Neural progenitor cell (in vitro differentiated cells): Measurements from ENCODE around the gene KLHL3. TPM values are rescaled to one million over a fixed set of nuclear protein-coding genes. Genes with fewer than 3 reads are reported as not detected.

ENCODE experiments used
- DNase-seq: peaks from one replicate; pipeline ENCODE4 v3.0.0-alpha.2; 2016; ENCODE audit warnings: low spot score
- H2AFZ ChIP-seq: fragments of 200-600 bp; sonication (generic); replicated peaks from 2 replicates; pipeline ENCODE4 v1.6.1; 2016; ENCODE audit warnings: antibody characterized with exemption
- H3F3A ChIP-seq: fragments of 200-600 bp; sonication (generic); 2 replicates; pipeline ENCODE4 v1.6.1; 2016; ENCODE audit warnings: antibody characterized with exemption, low read depth
- H3K27ac ChIP-seq: fragments of 200-600 bp; sonication (generic); 2 replicates; pipeline ENCODE4 v1.5.1; 2016; ENCODE audit warnings: mild to moderate bottlenecking
- H3K27me3 ChIP-seq: fragments of 200-600 bp; sonication (generic); 2 replicates; pipeline ENCODE4 v1.6.1; 2016; ENCODE audit warnings: mild to moderate bottlenecking, moderate library complexity
- H3K36me3 ChIP-seq: fragments of 200-600 bp; sonication (generic); 2 replicates; pipeline ENCODE4 v1.5.1; 2016
- H3K4me1 ChIP-seq: fragments of 200-600 bp; sonication (generic); 2 replicates; pipeline ENCODE4 v1.6.1; 2016; ENCODE audit warnings: mixed run types
- H3K4me2 ChIP-seq: fragments of 200-600 bp; sonication (generic); 2 replicates; pipeline ENCODE4 v1.6.1; 2016
- H3K4me3 ChIP-seq: fragments of 200-600 bp; sonication (generic); 2 replicates; pipeline ENCODE4 v1.5.1; 2016
- H3K79me2 ChIP-seq: fragments of 200-600 bp; sonication (generic); 2 replicates; pipeline ENCODE4 v1.6.1; 2016; ENCODE audit warnings: low read depth
- H3K9ac ChIP-seq: fragments of 200-600 bp; sonication (generic); 2 replicates; pipeline ENCODE4 v1.6.1; 2016
- H3K9me3 ChIP-seq: fragments of 200-600 bp; sonication (generic); 2 replicates; pipeline ENCODE4 v1.5.1; 2016; ENCODE audit warnings: low read depth
- H4K20me1 ChIP-seq: fragments of 200-600 bp; sonication (generic); 2 replicates; pipeline ENCODE4 v1.6.1; 2016; ENCODE audit warnings: low read depth
- H3K27ac Mint-ChIP-seq: 3 replicates; pipeline ENCODE4 v1.8.0; 2021; ENCODE audit warnings: mixed read lengths
- H3K27me3 Mint-ChIP-seq: 2 replicates; pipeline ENCODE4 v1.8.0; 2022; ENCODE audit warnings: low read depth, mild to moderate bottlenecking, inconsistent platforms, moderate library complexity, mixed read lengths; ENCODE audit not compliant: insufficient read depth
- H3K36me3 Mint-ChIP-seq: 3 replicates; pipeline ENCODE4 v1.8.0; 2021; ENCODE audit warnings: mixed read lengths
- H3K4me1 Mint-ChIP-seq: 3 replicates; pipeline ENCODE4 v1.8.0; 2021; ENCODE audit warnings: mixed read lengths
- H3K4me3 Mint-ChIP-seq: 3 replicates; pipeline ENCODE4 v1.8.0; 2021; ENCODE audit warnings: mild to moderate bottlenecking, moderate library complexity, mixed read lengths
- H3K9me3 Mint-ChIP-seq: 3 replicates; pipeline ENCODE4 v1.8.0; 2020; ENCODE audit warnings: mixed read lengths
- EZH2 ChIP-seq: fragments of 200-600 bp; sonication (generic); IDR thresholded peaks from 2 replicates; pipeline ENCODE4 v1.6.1; 2017; ENCODE audit warnings: antibody characterized with exemption, mild to moderate bottlenecking, moderate library complexity
- EZH2phosphoT487 ChIP-seq: fragments of 200-600 bp; sonication (generic); IDR thresholded peaks from 2 replicates; pipeline ENCODE4 v1.6.1; 2017; ENCODE audit warnings: antibody characterized with exemption
- total RNA-seq: library from RNA; depleted of rRNA; stranded (reverse); fragments of >200 nt; gene quantifications from 2 replicates; pipeline ENCODE4 v1.2.3, GENCODE V29; 2015; ENCODE audit warnings: low replicate concordance
- TF ChIP-seq, protein P1 (sequence below): fragments of 200-600 bp; sonication (generic); IDR thresholded peaks from 2 replicates; pipeline ENCODE4 v1.5.1; 2017; ENCODE audit warnings: antibody characterized with exemption, mild to moderate bottlenecking

The KLHL3 gene
- total RNA-seq, 1 donor from 2014 or later: 26.8 TPM

DNA sequence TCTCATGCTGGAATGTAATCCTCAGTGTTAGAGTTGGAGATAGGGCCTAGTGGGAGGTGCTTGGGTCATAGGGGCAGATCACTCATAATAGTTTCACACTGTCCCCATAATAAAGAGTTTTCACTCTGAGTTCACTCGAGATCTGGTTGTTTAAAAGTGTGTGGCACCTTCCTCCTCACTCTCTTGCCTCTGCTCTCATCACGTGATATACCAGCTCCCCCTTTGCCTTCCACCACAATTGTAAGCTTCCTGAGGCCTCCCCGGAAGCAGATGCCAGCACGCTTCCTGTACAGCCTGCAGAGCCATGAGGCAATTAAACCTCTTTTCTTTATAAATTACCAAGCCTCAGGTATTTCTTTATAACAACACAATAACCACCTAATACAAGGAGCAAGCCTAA, 3.8 kb upstream of the KLHL3 start:
- Histone ChIP-seq H3K9me3 (no peaks in the 10 kb centered on the region), H3K27ac (no peak overlapping the region), H4K20me1 (no peaks in the 10 kb centered on the region), H3K4me3 (no peak overlapping the region), H3K4me1 (peaks cover 4% of the 10 kb centered on the region), H3K27me3 (no peaks in the 10 kb centered on the region), H2AFZ (no peak overlapping the region), H3K9ac (no peak overlapping the region), H3K79me2 (peaks cover 6% of the 10 kb centered on the region), H3F3A (peaks cover 18% of the 10 kb centered on the region), H3K4me2 (no peak overlapping the region), H3K36me3 (no peaks in the 10 kb centered on the region)
- Mint-ChIP-seq H3K4me1 (no peaks in the 10 kb centered on the region), H3K36me3 (no peaks in the 10 kb centered on the region), H3K27me3 (no peaks in the 10 kb centered on the region), H3K27ac (no peak overlapping the region), H3K4me3 (no peak overlapping the region), H3K9me3 (peaks cover 5% of the 10 kb centered on the region)
- TF ChIP-seq EZH2phosphoT487 (no peak), EZH2 (no peak)
- TF ChIP-seq, protein P1, sequence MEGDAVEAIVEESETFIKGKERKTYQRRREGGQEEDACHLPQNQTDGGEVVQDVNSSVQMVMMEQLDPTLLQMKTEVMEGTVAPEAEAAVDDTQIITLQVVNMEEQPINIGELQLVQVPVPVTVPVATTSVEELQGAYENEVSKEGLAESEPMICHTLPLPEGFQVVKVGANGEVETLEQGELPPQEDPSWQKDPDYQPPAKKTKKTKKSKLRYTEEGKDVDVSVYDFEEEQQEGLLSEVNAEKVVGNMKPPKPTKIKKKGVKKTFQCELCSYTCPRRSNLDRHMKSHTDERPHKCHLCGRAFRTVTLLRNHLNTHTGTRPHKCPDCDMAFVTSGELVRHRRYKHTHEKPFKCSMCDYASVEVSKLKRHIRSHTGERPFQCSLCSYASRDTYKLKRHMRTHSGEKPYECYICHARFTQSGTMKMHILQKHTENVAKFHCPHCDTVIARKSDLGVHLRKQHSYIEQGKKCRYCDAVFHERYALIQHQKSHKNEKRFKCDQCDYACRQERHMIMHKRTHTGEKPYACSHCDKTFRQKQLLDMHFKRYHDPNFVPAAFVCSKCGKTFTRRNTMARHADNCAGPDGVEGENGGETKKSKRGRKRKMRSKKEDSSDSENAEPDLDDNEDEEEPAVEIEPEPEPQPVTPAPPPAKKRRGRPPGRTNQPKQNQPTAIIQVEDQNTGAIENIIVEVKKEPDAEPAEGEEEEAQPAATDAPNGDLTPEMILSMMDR: no peak
- DNase-seq: no peak

DNA sequence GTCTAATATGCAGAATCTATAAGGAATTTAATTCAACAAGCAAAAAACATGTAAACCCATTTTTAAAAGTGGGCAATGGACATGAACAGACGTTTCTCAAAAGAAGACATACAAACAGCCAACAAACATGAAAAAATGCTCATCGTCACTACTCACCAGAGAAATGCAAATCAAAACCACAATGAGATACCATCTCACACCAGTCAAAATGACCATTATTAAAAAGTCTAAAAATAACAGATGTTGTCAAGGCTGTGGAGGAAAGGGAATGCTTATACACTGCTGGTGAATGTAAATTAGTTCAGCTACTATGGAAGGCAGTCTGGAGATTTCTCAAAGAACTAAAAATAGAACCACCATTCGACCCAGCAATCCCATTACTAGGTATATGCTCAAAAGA, 3.1 kb upstream of the KLHL3 start:
- Mint-ChIP-seq H3K9me3 (peaks cover 5% of the 10 kb centered on the region), H3K4me3 (no peak overlapping the region), H3K27me3 (no peaks in the 10 kb centered on the region), H3K36me3 (no peaks in the 10 kb centered on the region), H3K27ac (no peak overlapping the region), H3K4me1 (no peaks in the 10 kb centered on the region)
- DNase-seq: no peak
- no peaks in the 10 kb centered on the region for H3K27me3 ChIP-seq
- H3F3A ChIP-seq: peaks cover 21% of the 10 kb centered on the region
- H3K27ac ChIP-seq: no peak overlapping the region
- no peaks in the 10 kb centered on the region for H3K36me3 ChIP-seq
- TF ChIP-seq EZH2phosphoT487 (no peak), EZH2 (no peak)
- TF ChIP-seq, protein P1: no peak
- no peak overlapping the region for H3K4me3 ChIP-seq
- no peak overlapping the region for H3K4me2 ChIP-seq
- no peak overlapping the region for H2AFZ ChIP-seq
- H3K4me1 ChIP-seq: peaks cover 12% of the 10 kb centered on the region
- H3K9me3 ChIP-seq: no peaks in the 10 kb centered on the region
- H3K79me2 ChIP-seq: peaks cover 14% of the 10 kb centered on the region
- H3K9ac ChIP-seq: no peak overlapping the region
- H4K20me1 ChIP-seq: no peaks in the 10 kb centered on the region

DNA sequence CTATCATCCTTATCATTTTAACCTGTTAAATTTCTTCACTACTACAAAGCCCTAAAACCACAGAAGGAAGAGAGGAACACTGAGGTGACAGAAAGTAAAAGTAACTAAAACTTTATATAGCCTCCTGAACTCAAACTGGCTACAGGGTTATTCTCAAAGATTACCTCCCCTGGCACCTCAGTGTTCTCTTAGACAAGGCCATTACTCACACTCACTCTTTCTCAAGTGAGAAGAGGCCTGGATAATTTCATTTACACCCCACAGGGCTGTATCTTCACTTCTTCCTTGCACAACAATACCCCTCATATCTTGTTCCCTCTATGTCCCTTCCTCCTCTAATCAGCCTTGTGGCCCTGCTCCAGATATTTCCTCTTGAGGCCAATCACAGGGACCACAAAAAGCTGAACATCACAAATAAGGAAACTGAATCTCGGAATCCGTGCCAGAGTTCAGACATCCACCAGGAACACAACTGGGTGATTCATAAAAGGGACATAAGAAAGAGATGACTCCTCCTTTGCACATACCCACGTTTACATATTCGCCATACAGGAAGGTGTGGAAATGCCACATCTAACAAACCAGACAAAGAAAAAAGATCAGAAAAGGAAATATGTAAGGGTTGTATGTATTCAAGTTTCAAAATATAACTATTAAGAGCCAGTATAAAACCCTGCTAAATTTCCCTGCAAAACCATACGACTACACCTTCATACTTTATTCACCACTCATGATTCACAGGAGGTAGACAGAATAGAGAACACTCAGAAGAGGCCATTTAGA, 1.7 kb upstream of the KLHL3 start:
- no peak for DNase-seq
- H3K9me3 ChIP-seq: no peaks in the 10 kb centered on the region
- Mint-ChIP-seq H3K36me3 (no peaks in the 10 kb centered on the region), H3K4me1 (no peaks in the 10 kb centered on the region), H3K27me3 (no peaks in the 10 kb centered on the region), H3K9me3 (peaks cover 5% of the 10 kb centered on the region), H3K4me3 (no peak overlapping the region), H3K27ac (no peak overlapping the region)
- no peaks in the 10 kb centered on the region for H3K36me3 ChIP-seq
- no peak overlapping the region for H3K4me3 ChIP-seq
- H3K27me3 ChIP-seq: no peaks in the 10 kb centered on the region
- no peak overlapping the region for H3K4me2 ChIP-seq
- H3K4me1 ChIP-seq: peaks cover 24% of the 10 kb centered on the region
- no peaks in the 10 kb centered on the region for H4K20me1 ChIP-seq
- H3K27ac ChIP-seq: no peak overlapping the region
- no peak for TF ChIP-seq EZH2phosphoT487
- TF ChIP-seq EZH2: no peak
- TF ChIP-seq, protein P1: no peak
- H2AFZ ChIP-seq: no peak overlapping the region
- H3K9ac ChIP-seq: no peak overlapping the region
- peaks cover 28% of the 10 kb centered on the region for H3K79me2 ChIP-seq
- peaks cover 21% of the 10 kb centered on the region for H3F3A ChIP-seq
